ENCODE data around the gene XRRA1.
A peak's percentile ranks its signal among the peaks of the same experiment; 100 is the strongest.

The XRRA1 gene

DNA sequence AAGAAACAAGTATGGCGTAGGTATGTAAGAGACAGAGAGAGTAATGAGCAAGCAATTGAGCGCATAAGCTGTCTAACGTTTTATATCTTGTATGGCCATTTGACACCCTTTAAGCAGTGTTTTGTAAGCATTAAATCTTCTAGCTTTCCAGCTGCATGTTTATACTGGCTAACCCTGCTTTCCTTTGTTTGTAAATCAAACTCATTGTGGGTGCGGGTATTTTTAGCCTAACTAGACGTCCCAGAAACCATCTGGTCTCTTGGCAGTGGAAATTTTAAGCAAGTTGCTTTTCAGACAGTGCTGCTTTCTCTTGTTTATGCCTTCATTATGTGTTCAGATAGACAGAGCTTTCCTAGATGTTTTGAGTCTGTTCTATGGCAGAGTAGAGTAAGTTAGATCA is 126.7 kb downstream of the XRRA1 start:
- DNase-seq, result peak; percentile 21

DNA sequence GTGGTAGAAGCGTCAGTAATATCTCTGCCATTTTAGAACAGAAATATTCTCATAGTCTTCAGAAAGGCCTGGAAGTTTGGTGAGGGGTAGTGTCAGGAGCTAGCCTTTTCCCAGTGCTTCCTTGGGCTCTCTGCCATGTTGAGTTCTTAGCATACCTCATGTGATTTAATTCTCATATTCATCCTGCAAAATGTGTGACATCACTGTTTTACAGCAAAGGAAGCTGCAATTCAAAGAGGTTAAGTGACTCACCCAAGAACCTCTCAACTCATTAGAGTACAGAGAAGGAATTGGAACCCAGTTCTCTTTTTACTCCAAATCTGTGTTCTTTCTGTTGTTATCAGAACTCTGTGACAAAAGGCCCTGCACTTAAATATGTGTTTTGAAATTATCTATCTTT is 128.1 kb downstream of the XRRA1 start:
- DNase-seq, result peak; percentile 91

DNA sequence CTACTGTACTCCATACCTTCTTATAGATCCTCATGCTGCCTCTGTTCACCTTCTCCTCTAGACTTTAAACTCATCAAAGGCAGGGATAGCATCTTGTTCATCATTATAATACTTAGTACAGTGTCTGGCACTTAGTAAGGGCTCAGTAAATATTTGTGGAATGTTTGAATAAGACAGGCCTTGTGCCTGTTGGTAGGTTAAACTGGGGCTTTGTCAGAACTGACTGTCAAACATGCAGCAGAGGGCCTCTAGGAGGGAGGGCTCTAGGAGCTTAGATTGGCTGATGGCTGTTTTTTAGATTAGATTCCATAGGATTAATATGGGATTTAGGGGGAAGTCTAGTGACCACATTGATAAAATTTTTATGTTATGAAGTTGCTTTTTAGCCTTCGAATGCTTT is 129.5 kb downstream of the XRRA1 start:
- DNase-seq, result peak; percentile 47

DNA sequence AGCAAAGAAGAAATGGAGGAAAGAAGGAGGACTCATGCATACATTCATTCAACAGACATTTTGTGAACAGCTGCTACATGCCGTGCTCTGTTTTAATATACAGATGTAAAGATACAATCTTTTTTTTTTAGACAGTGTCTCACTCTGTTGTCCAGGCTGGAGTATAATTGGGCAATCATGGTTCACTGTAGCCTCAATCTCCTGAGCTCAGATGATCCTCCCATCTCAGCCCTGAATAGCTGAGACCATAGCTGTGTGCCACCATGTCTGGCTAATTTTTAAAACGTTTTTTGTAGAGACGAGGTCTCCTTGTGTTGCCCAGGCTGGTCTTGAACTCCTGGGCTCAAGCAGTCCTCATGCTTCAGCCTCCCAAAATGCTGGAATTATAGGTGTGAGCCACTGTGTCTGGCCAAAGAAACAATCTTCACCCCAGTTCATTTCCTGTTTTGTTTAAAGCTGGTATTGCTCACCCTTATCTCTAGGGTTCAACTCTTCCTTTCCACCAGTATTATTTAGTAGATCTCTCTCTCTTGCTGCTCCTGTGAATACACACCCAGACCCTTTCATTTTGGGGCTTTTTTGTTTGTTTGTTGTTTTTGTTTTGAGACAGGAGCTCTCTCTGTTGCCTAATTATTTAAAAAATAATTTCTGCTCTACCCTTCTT is 130.5 kb downstream of the XRRA1 start:
- no peak for DNase-seq

DNA sequence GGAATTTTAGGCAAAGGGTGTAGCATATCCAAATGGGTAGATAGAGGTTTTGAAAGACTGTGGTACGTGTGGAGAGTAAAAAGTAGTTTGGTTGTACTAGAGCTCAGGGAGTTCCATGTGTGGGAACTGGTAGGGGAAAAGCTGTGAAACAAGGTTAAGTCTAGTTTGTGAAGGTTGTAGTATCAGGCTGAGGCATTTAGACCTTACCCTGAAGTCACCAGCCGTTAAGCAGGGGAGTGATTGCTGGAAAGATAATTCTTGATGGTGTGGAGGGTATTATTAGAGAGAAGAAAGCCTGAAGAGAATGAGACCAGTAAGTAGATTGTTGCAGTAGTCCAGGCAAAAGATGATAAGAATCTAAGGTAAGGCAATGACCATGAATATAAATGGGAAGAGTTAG is 132.2 kb downstream of the XRRA1 start:
- DNase-seq, result no peak

DNA sequence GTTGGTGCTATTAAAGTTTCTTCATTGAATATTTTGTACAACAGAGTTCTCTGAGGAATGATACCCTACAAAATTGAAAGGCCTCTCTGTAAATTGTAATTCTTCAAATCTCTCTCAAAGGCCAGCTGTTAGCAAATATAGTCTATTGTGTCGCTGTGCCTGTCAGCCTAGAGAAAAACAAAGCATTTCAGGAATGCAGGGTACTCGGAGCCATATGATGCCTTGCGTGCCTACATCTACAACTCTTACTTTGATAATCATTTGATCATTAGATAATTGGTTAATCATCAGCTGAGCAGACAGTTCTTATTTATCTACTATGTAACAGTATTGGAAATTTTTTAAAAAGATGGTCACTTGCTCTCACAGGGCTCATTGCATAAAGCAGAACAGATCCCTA is 132.9 kb downstream of the XRRA1 start:
- DNase-seq, result no peak

DNA sequence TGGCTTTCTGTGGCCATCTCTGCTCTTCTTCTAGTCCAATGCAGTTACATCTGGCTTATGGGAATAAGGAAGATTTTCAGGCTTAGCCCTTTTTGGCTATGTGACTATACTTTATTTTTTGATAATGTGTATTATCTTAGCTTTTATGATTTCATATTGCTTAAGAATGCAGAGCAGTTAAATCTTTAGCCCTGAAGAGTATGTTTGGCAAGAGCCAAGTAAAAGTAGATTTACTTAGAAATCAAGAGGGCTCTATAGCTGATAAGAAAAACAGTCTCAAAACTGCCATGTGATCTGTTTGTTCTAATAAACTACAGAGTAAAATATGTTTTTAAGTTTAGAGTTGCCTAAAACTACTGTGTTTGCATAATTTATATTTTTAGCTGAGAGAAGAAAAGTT is 139.1 kb downstream of the XRRA1 start:
- no peak for DNase-seq

DNA sequence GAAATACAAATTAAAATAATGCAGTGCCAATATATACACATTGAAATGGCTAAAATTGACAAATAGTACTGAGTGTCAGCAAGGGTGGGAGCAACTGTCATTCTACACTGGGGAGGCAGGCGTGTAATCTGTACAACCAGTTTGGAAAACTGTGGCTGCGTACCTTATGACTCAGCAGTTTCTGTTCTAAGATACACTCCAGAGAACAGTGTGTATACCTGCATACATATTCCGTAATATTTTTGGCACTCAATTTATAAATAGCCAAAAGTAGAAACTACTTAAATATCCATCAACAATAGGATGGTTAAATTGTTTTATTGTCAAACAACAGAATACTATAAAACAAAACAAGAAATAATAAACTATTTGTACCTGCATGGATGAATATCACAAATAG is 142.6 kb downstream of the XRRA1 start:
- no peak for DNase-seq

DNA sequence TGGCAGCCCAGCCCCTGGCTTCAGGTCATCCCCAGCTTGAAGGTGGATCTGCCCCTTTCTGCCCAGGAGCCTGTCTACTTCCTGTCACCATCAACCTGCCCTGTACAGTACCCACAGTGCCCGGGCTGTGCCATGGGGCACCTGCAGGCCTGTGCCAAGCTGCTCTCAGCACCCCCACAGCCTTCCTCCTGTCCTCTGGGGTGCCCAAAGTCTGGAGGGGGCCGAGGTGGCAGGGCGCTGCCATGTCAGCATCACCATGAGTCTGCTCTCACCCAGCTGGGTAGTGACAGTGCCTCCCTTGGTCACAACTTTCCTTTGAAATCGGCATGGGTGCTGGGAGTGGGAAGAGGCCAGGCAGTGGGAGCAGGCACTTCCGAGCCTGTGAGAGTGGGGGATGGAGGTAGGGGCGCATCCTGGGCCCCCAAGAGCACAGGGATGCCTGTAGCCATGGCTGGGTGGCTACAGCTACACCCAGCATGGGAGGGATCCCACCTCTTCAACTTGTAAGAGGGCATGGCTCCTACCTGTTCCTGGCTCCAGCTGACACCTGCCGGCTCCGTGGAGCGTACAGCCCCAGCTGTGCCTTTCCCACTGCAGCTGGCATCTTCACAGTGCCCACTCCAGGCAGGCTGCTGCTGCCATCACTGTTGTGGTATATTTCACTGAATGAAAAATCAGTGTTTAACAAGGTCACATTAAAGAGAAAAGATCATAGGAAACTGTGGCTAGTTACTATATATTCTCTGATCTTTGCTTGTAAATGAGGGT is 157.4 kb downstream of the XRRA1 start:
- no peak for DNase-seq
